H1 (cell line): ENCODE results near the gene CALD1. TPM values are rescaled to one million over a fixed set of nuclear protein-coding genes. Genes with fewer than 3 reads are reported as not detected.

ENCODE experiments used
- CTCF ChIA-PET: fragments of 300-600 bp; sonication (Branson Sonifier 250); formaldehyde crosslinking; loops from one replicate; lab custom pipeline; 2021; ENCODE audit not compliant: partially characterized antibody; lab: Charles Lee
- POLR2A ChIA-PET: fragments of 300-600 bp; sonication (Branson Sonifier 250); formaldehyde crosslinking; loops from one replicate; lab custom pipeline; 2021; ENCODE audit warnings: inconsistent platforms; ENCODE audit not compliant: partially characterized antibody; lab: Charles Lee
- DNase-seq, 2 experiments: peaks; one replicate each; pipeline versions ENCODE4 v3.0.0 to v3.0.0-alpha.2; 2010 to 2022; ENCODE audit warnings: low spot score in 2 of 2, low read depth in 1 of 2, mixed read lengths in 1 of 2
- FAIRE-seq: peaks from 2 replicates; lab custom pipeline; 2011; peaks lifted over from hg19 to GRCh38; lab: Jason Lieb, UNC
- H2AFZ ChIP-seq: 2 replicates; pipeline ENCODE4 v1.8.1; 2012; ENCODE audit warnings: low read length, inconsistent platforms
- H2AK5ac ChIP-seq: 2 replicates; pipeline ENCODE4 v1.6.1; 2013; ENCODE audit warnings: low read depth, low read length
- H2BK120ac ChIP-seq: replicated peaks from 2 replicates; pipeline ENCODE3; 2013; ENCODE audit warnings: low read depth, low read length, inconsistent platforms
- H2BK12ac ChIP-seq: 2 replicates; pipeline ENCODE4 v1.6.1; 2013; ENCODE audit warnings: low read depth, low read length
- H2BK15ac ChIP-seq: 2 replicates; pipeline ENCODE4 v1.6.1; 2013; ENCODE audit warnings: low read length
- H2BK20ac ChIP-seq: 2 replicates; pipeline ENCODE4 v1.6.1; 2013; ENCODE audit warnings: low read length
- H2BK5ac ChIP-seq: 2 replicates; pipeline ENCODE4 v1.6.1; 2013; ENCODE audit warnings: low read depth, low read length
- H3K14ac ChIP-seq: 2 replicates; pipeline ENCODE4 v1.6.1; 2013; ENCODE audit warnings: inconsistent platforms; ENCODE audit not compliant: insufficient read length
- H3K18ac ChIP-seq: 2 replicates; pipeline ENCODE4 v1.6.1; 2013; ENCODE audit warnings: low read length; ENCODE audit errors: extremely low read depth
- H3K23ac ChIP-seq: 2 replicates; pipeline ENCODE4 v1.6.1; 2013; ENCODE audit warnings: inconsistent platforms; ENCODE audit not compliant: insufficient read length
- H3K23me2 ChIP-seq: 2 replicates; pipeline ENCODE4 v1.6.1; 2013; ENCODE audit warnings: low read depth, low read length
- H3K27ac ChIP-seq: 2 replicates; pipeline ENCODE4 v1.6.1; 2011; ENCODE audit warnings: low read depth, low read length, inconsistent platforms
- H3K27me3 ChIP-seq, 4 experiments: replicated peaks in 1 of 4; 1 replicate in 1 of 4; 2 replicates in 3 of 4; pipeline versions ENCODE4 v1.6.1 to v1.8.1; 2011 to 2013; ENCODE audit warnings: low read length in 3 of 4, mild to moderate bottlenecking in 3 of 4, inconsistent platforms in 2 of 4, mixed read lengths in 2 of 4, moderate library complexity in 1 of 4; ENCODE audit not compliant: control insufficient read depth in 3 of 4, insufficient read depth in 3 of 4; ENCODE audit errors: extremely low read depth in 1 of 4
- H3K36me3 ChIP-seq, 4 experiments: 2 replicates each; pipeline versions ENCODE4 v1.6.1 to v1.8.1; 2011 to 2013; ENCODE audit warnings: mild to moderate bottlenecking in 4 of 4, low read length in 3 of 4, moderate library complexity in 2 of 4, control low read depth in 1 of 4, inconsistent platforms in 1 of 4; ENCODE audit not compliant: insufficient read depth in 4 of 4, control insufficient read depth in 2 of 4
- H3K4ac ChIP-seq: replicated peaks from 2 replicates; pipeline ENCODE3; 2013; ENCODE audit warnings: low read length, low read depth, mixed read lengths, inconsistent platforms; ENCODE audit not compliant: insufficient read length
- H3K4me1 ChIP-seq, 4 experiments: replicated peaks in 1 of 4; 1 replicate in 1 of 4; 2 replicates in 3 of 4; pipeline versions ENCODE4 v1.6.1 to v1.8.1; 2011 to 2013; ENCODE audit warnings: low read length in 3 of 4, inconsistent platforms in 2 of 4, mixed read lengths in 1 of 4; ENCODE audit not compliant: insufficient read depth in 4 of 4, control insufficient read depth in 3 of 4
- H3K4me2 ChIP-seq, 2 experiments: 2 replicates each; pipeline versions ENCODE4 v1.6.1 to v1.8.1; 2011 to 2013; ENCODE audit warnings: low read depth in 2 of 2, low read length in 2 of 2, control low read depth in 1 of 2, inconsistent platforms in 1 of 2, mild to moderate bottlenecking in 1 of 2; ENCODE audit not compliant: insufficient read depth in 1 of 2
- H3K4me3 ChIP-seq, 4 experiments: fragments of 200-600, 300-600 bp in 1 of 4; sonication (generic), shearing (Covaris generic), sonication (Bioruptor Twin) in 1 of 4; 2 replicates each; pipeline versions ENCODE4 v1.5.1 to v1.8.1; 2011 to 2016; ENCODE audit warnings: low read length in 4 of 4, low read depth in 3 of 4, control low read depth in 2 of 4, inconsistent platforms in 2 of 4, mild to moderate bottlenecking in 2 of 4, mixed read lengths in 1 of 4, moderate library complexity in 1 of 4; ENCODE audit not compliant: insufficient read depth in 2 of 4; ENCODE audit errors: extremely low read depth in 1 of 4
- H3K56ac ChIP-seq: replicated peaks from 2 replicates; pipeline ENCODE3; 2013; ENCODE audit warnings: low read depth, mild to moderate bottlenecking, mixed read lengths, low read length, inconsistent platforms; ENCODE audit not compliant: insufficient read length
- H3K79me1 ChIP-seq: 2 replicates; pipeline ENCODE4 v1.6.1; 2013; ENCODE audit warnings: low read depth, low read length, control low read depth
- H3K79me2 ChIP-seq, 2 experiments: 2 replicates each; pipeline versions ENCODE4 v1.6.1 to v1.8.1; 2012 to 2013; ENCODE audit warnings: low read length in 2 of 2, mild to moderate bottlenecking in 2 of 2, inconsistent platforms in 1 of 2; ENCODE audit not compliant: insufficient read depth in 2 of 2, control insufficient read depth in 1 of 2
- H3K9ac ChIP-seq, 4 experiments: replicated peaks in 1 of 4; 1 replicate in 1 of 4; 2 replicates in 3 of 4; pipeline versions ENCODE4 v1.6.1 to v1.8.1; 2011 to 2013; ENCODE audit warnings: low read depth in 3 of 4, low read length in 3 of 4, control low read depth in 2 of 4, mild to moderate bottlenecking in 2 of 4, moderate library complexity in 2 of 4, inconsistent platforms in 1 of 4; ENCODE audit errors: extremely low read depth in 1 of 4
- H3K9me3 ChIP-seq, 2 experiments: 2 replicates each; pipeline versions ENCODE4 v1.6.1 to v1.8.1; 2012 to 2013; ENCODE audit warnings: mild to moderate bottlenecking in 2 of 2, moderate library complexity in 2 of 2, control low read depth in 1 of 2, inconsistent platforms in 1 of 2, low read depth in 1 of 2, low read length in 1 of 2, mixed read lengths in 1 of 2; ENCODE audit not compliant: insufficient read depth in 2 of 2
- H4K20me1 ChIP-seq, 2 experiments: replicated peaks in 1 of 2; 2 replicates each; pipeline versions ENCODE3 to v1.8.1; 2011 to 2013; ENCODE audit warnings: inconsistent platforms in 2 of 2, low read length in 2 of 2, mild to moderate bottlenecking in 1 of 2; ENCODE audit not compliant: insufficient read depth in 2 of 2, control insufficient read depth in 1 of 2
- H4K5ac ChIP-seq: 2 replicates; pipeline ENCODE4 v1.6.1; 2013; ENCODE audit warnings: low read length, low read depth, mixed read lengths, inconsistent platforms; ENCODE audit not compliant: insufficient read length
- H4K8ac ChIP-seq: 2 replicates; pipeline ENCODE4 v1.8.0; 2013; ENCODE audit warnings: mild to moderate bottlenecking, moderate library complexity, low read length, inconsistent platforms; ENCODE audit not compliant: insufficient read depth; ENCODE audit errors: extremely low read depth
- H4K91ac ChIP-seq: replicated peaks from 2 replicates; pipeline ENCODE3; 2013; ENCODE audit warnings: low read length, mixed read lengths, inconsistent platforms; ENCODE audit not compliant: insufficient read length
- CTCF ChIP-seq, 3 experiments: IDR thresholded peaks; 1 replicate in 2 of 3; 2 replicates in 1 of 3; pipeline versions ENCODE4 v1.5.1 to v1.6.1; 2011; ENCODE audit warnings: low read length in 3 of 3, mild to moderate bottlenecking in 3 of 3, inconsistent platforms in 2 of 3, low read depth in 1 of 3, moderate library complexity in 1 of 3; ENCODE audit not compliant: insufficient read depth in 1 of 3; ENCODE audit errors: control extremely low read depth in 1 of 3
- KDM4A ChIP-seq: IDR thresholded peaks from one replicate; pipeline ENCODE4 v1.7.1; 2012; ENCODE audit warnings: low read depth, mild to moderate bottlenecking, moderate library complexity, low read length, inconsistent platforms; ENCODE audit not compliant: severe bottlenecking
- RFX5 ChIP-seq: IDR thresholded peaks from 2 replicates; pipeline ENCODE4 v1.6.1; 2011; ENCODE audit warnings: low read depth, low read length, improper control_type of control experiment, borderline replicate concordance
- WGBS, 2 experiments: shearing (Covaris generic) in 1 of 2; methylation state at CpG; one replicate each; pipeline versions ENCODE4 v1.1.6 to v1.1.7; 2013 to 2015; ENCODE audit warnings: low lambda C conversion rate in 2 of 2, mixed read lengths in 2 of 2, inconsistent platforms in 1 of 2, low coverage in 1 of 2, missing lambda C conversion rate in 1 of 2; ENCODE audit not compliant: insufficient replicate concordance in 2 of 2, insufficient coverage in 1 of 2, insufficient read length in 1 of 2; ENCODE audit errors: extremely low coverage in 1 of 2, missing lambda C conversion rate in 1 of 2; 5-methylcytosine and 5-hydroxymethylcytosine counted together
- polyA plus RNA-seq, 7 experiments: library from polyadenylated mRNA; depleted of rRNA in 3 of 7; stranded (reverse) in 5 of 7; unstranded in 2 of 7; fragments of >200 nt in 5 of 7; fragments of 200-250 nt in 2 of 7; gene quantifications; 1 replicate in 5 of 7; 2 replicates in 1 of 7; 4 replicates in 1 of 7; pipeline versions ENCODE4 v1.2.1 to v1.2.3, GENCODE V29; 2011 to 2013; ENCODE audit warnings: missing spikeins in 2 of 7, mixed read lengths in 2 of 7
- total RNA-seq: library from RNA; stranded (reverse); fragmentation: NEBNext Ultra II Directional; extraction: Animal tissue kit (Norgen Biotek cat#: 25700); gene quantifications from 2 replicates; pipeline ENCODE4 v1.2.1, GENCODE V29; 2021

CALD1 gene
- total and polyA plus RNA-seq, 2 of the 8 experiments (the other 6 are each of a cell fraction or from before 2014, with no cell fraction given), result 34.3 to 177 TPM

- TF ChIP-seq RFX5 (no peak), KDM4A (no peak), CTCF (IDR thresholded peaks at IDR 0.05; ENCODE audit: control extremely low read depth in 1 of 3, insufficient read depth in 1 of 3, low read depth in 1 of 3, low read length in 3 of 3) (no peak)
- no peak overlapping the region for H2AK5ac ChIP-seq
- no peak overlapping the region for H4K8ac ChIP-seq
- no peaks in the 10 kb centered on the region for H3K27me3 ChIP-seq
- no peak overlapping the region for H2BK120ac ChIP-seq
- no peak overlapping the region for H3K9ac ChIP-seq
- H3K4me3 ChIP-seq, result no peak overlapping the region
- no peak overlapping the region for H3K14ac ChIP-seq
- H2BK20ac ChIP-seq, result no peak overlapping the region
- 72% methylated on average over 1 of the region's 1 CpG; no CpG with 5 or more reads in 1 of the 2 experiments for WGBS, 2 experiments
- H3K4ac ChIP-seq, result no peak overlapping the region
- H3K9me3 ChIP-seq, result no peaks in the 10 kb centered on the region
- no peak overlapping the region for H3K23ac ChIP-seq
- no peaks in the 10 kb centered on the region for H4K20me1 ChIP-seq
- H3K23me2 ChIP-seq, result no peaks in the 10 kb centered on the region
- H2BK5ac ChIP-seq, result no peak overlapping the region
- POLR2A ChIA-PET, result no interaction called here
- no peak overlapping the region for H3K18ac ChIP-seq
- no peak overlapping the region for H2AFZ ChIP-seq
- no peak overlapping the region for H2BK15ac ChIP-seq
- no peak overlapping the region for H4K91ac ChIP-seq
- CTCF ChIA-PET, result interaction anchor here (1.0 kb wide), 1 partner anchor 241 kb away, joined by 3 read pairs; no protein-coding TSS in a partner anchor
- H3K4me2 ChIP-seq, result no peak overlapping the region
- H4K5ac ChIP-seq, result no peak overlapping the region
- no peak for DNase-seq
- H3K27ac ChIP-seq, result no peak overlapping the region
- no peak overlapping the region for H2BK12ac ChIP-seq
- peaks cover 0 to 28% (median 8%) of the 10 kb centered on the region in 4 experiments; a peak in 5 of 8 replicates for H3K36me3 ChIP-seq
- H3K56ac ChIP-seq, result no peak overlapping the region
- no peaks in the 10 kb centered on the region for H3K4me1 ChIP-seq
- no peak for FAIRE-seq
- H3K79me2 ChIP-seq, result no peaks in the 10 kb centered on the region
- no peaks in the 10 kb centered on the region for H3K79me1 ChIP-seq
Observed at GRCh38 chr7:134931487-134931886, 152.1 kb downstream of the CALD1 start.
